HG03460 (cell line): ENCODE results near the gene E2F3.
A peak's percentile ranks its signal among the peaks of the same experiment; 100 is the strongest.
"Not testable (repeated sequence)": the region's sequence is repeated elsewhere in the genome, so short reads cannot be mapped to it uniquely, and the experiment has no call there.

Experiments used
- ATAC-seq: cut with Tn5 transposase; IDR thresholded peaks from one replicate; pipeline ENCODE4 v1.9.1; 2021; ENCODE audit not compliant: unreplicated experiment

The E2F3 gene

GRCh38 chr6:20464041-20464440 lies 62.4 kb downstream of the E2F3 start:
- ATAC-seq: no peak

- ATAC-seq: no peak
These were observed 63.2 kb downstream of the E2F3 start for GRCh38 chr6:20464847-20465246.

GRCh38 chr6:20465616-20466015 lies 63.9 kb downstream of the E2F3 start:
- ATAC-seq: not testable (repeated sequence)

- peak; percentile 58 for ATAC-seq
These were observed 65.8 kb downstream of the E2F3 start for GRCh38 chr6:20467437-20467836.

- no peak for ATAC-seq
These were observed 66.5 kb downstream of the E2F3 start for GRCh38 chr6:20468209-20468608.

GRCh38 chr6:20472748-20473147 lies 71.1 kb downstream of the E2F3 start:
- no peak for ATAC-seq

- ATAC-seq: no peak
These were observed 71.8 kb downstream of the E2F3 start for GRCh38 chr6:20473518-20473917.

GRCh38 chr6:20474874-20475542 lies 73.3 kb downstream of the E2F3 start:
- no peak for ATAC-seq

- ATAC-seq: no peak
These were observed 74.9 kb downstream of the E2F3 start for GRCh38 chr6:20476501-20477043.

GRCh38 chr6:20477485-20477884 lies 75.8 kb downstream of the E2F3 start:
- no peak for ATAC-seq

GRCh38 chr6:20479060-20479459 lies 77.4 kb downstream of the E2F3 start:
- ATAC-seq: no peak

- no peak for ATAC-seq
These were observed 77.8 kb downstream of the E2F3 start for GRCh38 chr6:20479526-20479925.

- no peak for ATAC-seq
These were observed 79.6 kb downstream of the E2F3 start for GRCh38 chr6:20481281-20481680.

- ATAC-seq: no peak
These were observed 82.3 kb downstream of the E2F3 start for GRCh38 chr6:20483887-20484497.

GRCh38 chr6:20486641-20487040 lies 85.0 kb downstream of the E2F3 start:
- ATAC-seq: no peak

GRCh38 chr6:20487669-20488375 lies 86.1 kb downstream of the E2F3 start:
- ATAC-seq: no peak

GRCh38 chr6:20490591-20490990 lies 88.9 kb downstream of the E2F3 start:
- no peak for ATAC-seq

GRCh38 chr6:20492099-20492498 lies 90.4 kb downstream of the E2F3 start:
- ATAC-seq: no peak

GRCh38 chr6:20497216-20498040 lies 95.7 kb downstream of the E2F3 start:
- ATAC-seq: no peak

GRCh38 chr6:20498041-20498385 lies 96.3 kb downstream of the E2F3 start:
- ATAC-seq: no peak

GRCh38 chr6:20509212-20509611 lies 107.5 kb downstream of the E2F3 start:
- no peak for ATAC-seq
